Measurements from ENCODE around the gene ADGRB2. TPM values are rescaled to one million over a fixed set of nuclear protein-coding genes. Genes with fewer than 3 reads are reported as not detected.

ADGRB2 gene, protein sequence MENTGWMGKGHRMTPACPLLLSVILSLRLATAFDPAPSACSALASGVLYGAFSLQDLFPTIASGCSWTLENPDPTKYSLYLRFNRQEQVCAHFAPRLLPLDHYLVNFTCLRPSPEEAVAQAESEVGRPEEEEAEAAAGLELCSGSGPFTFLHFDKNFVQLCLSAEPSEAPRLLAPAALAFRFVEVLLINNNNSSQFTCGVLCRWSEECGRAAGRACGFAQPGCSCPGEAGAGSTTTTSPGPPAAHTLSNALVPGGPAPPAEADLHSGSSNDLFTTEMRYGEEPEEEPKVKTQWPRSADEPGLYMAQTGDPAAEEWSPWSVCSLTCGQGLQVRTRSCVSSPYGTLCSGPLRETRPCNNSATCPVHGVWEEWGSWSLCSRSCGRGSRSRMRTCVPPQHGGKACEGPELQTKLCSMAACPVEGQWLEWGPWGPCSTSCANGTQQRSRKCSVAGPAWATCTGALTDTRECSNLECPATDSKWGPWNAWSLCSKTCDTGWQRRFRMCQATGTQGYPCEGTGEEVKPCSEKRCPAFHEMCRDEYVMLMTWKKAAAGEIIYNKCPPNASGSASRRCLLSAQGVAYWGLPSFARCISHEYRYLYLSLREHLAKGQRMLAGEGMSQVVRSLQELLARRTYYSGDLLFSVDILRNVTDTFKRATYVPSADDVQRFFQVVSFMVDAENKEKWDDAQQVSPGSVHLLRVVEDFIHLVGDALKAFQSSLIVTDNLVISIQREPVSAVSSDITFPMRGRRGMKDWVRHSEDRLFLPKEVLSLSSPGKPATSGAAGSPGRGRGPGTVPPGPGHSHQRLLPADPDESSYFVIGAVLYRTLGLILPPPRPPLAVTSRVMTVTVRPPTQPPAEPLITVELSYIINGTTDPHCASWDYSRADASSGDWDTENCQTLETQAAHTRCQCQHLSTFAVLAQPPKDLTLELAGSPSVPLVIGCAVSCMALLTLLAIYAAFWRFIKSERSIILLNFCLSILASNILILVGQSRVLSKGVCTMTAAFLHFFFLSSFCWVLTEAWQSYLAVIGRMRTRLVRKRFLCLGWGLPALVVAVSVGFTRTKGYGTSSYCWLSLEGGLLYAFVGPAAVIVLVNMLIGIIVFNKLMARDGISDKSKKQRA (N-terminal part only)
- total RNA-seq (2014; rRNA removed; shearing (Covaris generic)): 3.4 and 6.7 TPM in 2 replicates

DNA sequence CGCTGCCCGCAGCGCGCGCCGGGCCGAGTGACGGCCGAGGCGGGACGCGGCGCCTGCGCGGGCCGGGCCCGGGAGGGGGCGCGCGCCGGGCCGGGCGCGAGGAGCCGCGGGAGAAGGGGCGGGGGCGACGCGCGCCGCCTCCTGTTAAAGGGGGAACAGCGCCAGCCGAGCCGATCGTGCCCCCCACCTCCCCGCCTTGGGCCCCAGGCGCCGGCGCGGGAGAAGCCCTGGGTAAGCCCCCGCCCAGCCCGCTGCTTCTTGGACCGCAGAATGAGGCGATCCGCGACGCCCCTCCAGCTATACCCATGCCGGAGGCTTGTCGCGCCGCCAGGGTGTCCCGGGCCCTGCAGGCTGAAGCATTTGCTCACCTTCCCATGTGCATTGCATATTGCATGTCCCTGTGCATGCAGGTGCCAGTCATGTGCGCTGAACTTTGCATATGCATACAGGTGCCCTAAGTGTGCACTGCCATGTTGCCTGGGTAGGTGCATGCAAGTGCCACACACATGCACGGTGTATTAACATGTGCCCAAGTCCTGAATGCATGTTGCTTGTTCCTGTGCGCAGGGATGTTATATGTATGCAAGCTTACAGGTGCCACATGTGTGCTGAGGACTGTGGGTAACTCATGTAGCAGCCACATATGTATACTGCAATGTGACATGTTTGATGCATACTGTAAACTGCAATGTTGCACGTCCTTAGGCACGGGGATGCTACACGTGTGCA is at the start of gene ADGRB2:
Gene ADGRB2 (minus strand): TSS at position 29 of the 729 bp plus-strand sequence. CDS start 7,119 bp downstream, outside the sequence.
- DNase-seq (ENCODE audit: low read depth): no peak

DNA sequence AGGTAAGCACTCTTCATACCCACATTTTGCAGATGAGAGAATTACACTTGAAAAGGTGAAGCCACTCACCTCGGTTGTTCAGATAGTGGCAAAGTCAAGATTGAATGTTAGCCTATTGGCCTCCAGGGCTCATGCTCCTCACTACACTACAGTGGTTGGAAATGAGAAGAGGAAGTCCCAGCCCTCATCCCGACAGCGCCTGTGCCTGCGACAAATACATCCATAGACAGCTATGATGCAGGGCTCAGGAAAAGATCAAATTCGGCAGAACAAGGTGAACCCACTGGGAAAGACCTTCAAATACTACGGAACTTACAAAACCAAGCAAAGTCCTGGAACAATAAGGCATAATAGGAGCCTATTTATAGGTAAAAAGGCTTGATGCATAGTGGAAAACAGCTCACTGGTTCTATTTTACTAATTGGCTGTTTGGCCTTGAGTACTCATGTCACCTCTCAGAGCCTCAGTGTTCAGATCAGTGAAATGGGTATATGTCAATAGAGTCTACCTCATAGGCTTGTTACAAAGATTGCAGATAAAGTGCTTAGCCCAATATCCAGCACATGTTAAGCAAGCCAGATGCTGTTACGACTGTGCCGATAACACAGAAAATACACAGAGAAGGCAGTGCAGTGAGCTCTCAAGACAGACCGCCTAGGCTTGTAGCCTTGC is 48.2 kb upstream of the ADGRB2 start:
- DNase-seq (ENCODE audit: low read depth): no peak

GRCh38 chr1:31811605-31812004 is 47.5 kb upstream of the ADGRB2 start:
- DNase-seq (ENCODE audit: low read depth): peak; percentile 77

DNA sequence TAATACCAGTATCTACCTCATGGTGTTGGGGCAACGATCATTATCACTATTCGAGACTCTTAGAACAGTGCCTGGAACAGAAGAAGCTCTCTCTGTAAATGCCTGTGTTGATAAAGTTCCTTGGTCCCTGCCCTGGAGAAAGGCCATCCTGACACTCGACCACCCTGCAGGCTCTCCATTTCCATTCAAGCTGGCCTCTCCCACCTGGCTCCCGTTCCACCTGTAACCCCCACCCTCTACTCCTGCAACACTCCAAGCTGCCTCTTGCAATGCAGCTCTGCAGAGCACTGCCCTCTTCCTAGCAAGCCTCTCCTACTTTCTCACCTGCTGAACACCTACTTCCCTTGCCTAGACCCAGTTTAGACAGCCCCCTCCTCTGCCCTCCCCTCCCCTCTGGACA is 45.6 kb upstream of the ADGRB2 start:
- DNase-seq (ENCODE audit: low read depth): no peak

DNA sequence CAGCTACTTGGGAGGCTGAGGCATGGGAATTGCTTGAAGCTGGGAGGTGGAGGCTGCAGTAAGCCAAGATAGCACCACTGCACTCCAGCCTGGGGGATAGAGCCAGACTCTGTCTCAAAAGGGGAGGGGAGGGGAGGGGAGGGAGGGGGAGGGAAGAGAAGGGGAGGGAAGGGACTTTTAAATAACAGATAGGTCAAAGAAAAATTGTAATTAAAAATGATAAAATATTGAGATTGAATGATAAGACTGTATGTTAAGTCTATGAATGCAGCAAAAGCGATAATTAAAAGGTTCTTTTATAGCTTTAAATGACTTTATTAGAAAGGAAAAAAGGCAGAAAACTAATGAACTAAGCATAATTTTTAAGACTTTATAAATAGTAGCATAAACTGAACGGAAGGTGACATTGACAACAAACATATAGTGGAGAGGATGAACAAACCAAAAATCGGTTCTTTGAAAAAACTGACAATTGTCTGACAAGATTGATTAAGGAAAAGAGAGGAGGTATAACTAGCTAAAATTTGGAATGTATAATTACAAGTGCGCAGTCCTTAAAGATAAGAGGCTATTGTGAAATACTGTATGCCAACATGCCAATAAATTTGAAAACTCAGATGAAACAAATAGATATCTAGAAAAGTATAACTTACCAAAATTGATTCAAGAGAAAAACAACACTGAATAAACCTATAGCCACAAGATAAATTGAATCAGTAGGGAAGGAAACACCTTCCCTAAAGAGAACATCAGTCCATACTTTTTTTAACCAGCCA is 43.3 kb upstream of the ADGRB2 start:
- DNase-seq (ENCODE audit: low read depth): no peak

DNA sequence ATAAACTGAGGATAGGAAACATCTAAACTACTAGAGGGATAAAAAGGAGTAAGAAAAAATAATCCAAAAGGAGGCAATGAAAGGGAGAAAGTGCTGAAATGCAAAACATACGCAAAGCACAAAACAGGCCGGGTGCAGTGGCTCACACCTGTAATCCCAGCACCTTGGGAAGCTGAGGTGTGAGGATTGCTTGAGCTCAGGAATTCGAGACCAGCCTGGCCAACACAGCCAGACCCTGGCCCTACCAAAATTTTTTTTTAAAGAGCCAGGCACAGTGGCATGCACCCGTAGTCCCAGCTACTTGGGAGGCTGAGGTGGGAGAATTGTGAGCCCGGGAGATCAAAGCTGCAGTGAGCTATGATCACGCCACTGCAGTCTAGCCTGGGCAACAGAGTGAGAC is 41.2 kb upstream of the ADGRB2 start:
- no peak for DNase-seq (ENCODE audit: low read depth)

DNA sequence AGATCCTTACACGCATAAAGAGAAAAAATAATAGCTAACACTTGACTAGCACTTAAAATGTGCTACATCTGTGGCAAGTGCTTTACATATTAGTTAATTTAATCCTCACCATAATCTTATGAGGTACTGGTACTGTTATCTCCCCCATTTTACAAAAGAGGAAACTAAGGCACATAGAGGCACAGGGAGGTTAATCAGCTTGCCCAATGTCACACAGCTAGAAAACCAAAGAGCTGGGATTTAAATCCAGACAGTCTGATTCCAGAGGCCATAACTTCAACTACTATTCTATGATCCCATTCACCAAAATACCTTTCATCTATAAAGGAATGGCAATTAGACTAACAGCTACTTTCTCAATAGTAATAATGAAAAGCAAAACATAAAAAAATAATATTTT is 40.0 kb upstream of the ADGRB2 start:
- DNase-seq (ENCODE audit: low read depth): no peak

GRCh38 chr1:31803610-31804009 is 39.5 kb upstream of the ADGRB2 start:
- no peak for DNase-seq (ENCODE audit: low read depth)

GRCh38 chr1:31802190-31803150 is 38.3 kb upstream of the ADGRB2 start:
- DNase-seq (ENCODE audit: low read depth): no peak

- no peak for DNase-seq (ENCODE audit: low read depth)
Observed at GRCh38 chr1:31801458-31801857, 37.3 kb upstream of the ADGRB2 start.

GRCh38 chr1:31800674-31800967 is 36.5 kb upstream of the ADGRB2 start:
- DNase-seq (ENCODE audit: low read depth): no peak

- DNase-seq (ENCODE audit: low read depth): no peak
Observed at GRCh38 chr1:31799895-31800673, 35.9 kb upstream of the ADGRB2 start.

- no peak for DNase-seq (ENCODE audit: low read depth)
Observed at GRCh38 chr1:31799196-31799894, 35.2 kb upstream of the ADGRB2 start.

GRCh38 chr1:31798433-31799195 is 34.5 kb upstream of the ADGRB2 start:
- DNase-seq (ENCODE audit: low read depth): peak; percentile 91

DNA sequence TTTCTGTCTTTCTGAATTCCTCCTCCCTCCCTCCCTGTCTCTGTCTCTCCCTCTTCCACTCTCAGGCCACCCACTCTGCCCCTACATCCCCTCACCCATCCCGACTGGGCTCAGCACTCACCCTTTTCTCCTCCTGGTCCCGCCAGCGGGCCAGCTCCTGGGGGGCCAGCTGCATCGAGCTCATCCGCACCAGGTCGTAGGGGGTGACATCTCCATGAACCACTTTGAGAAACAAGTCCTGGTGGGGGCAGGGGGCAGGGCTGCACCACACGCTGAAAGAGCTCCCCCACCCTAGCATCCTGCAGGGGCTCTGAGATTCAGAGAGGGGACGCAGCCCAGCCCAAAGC is 33.9 kb upstream of the ADGRB2 start:
- DNase-seq (ENCODE audit: low read depth): no peak

- DNase-seq (ENCODE audit: low read depth): no peak
Observed at GRCh38 chr1:31797216-31797615, 33.1 kb upstream of the ADGRB2 start.

DNA sequence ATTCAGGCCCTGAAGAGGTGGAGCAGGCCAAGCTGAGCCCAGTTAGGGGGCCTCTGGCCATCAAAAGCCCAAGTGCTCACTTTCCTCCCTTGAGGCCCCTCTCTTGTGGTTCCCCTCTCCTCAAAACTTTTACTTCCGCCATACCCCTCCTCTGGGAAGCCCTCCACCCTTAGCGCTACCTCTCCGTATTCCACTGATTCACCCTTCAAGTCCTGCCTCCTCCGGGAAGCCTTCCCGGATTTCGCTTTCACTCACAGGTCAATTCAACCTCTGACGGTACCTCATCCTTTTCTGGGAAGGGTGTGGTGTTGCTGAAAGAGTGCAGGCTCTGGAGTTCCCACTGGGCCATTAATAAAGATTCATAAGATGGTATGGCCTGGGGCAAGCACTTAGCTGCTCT is 32.6 kb upstream of the ADGRB2 start:
- DNase-seq (ENCODE audit: low read depth): no peak

Data from RPMI7951 (cell line).